HuH-7.5 (cell line): ENCODE measurements around the gene FOXR1.

Source experiments
- DNase-seq: peaks from one replicate; pipeline ENCODE4 v3.0.0; 2011; ENCODE audit warnings: low spot score

FOXR1 gene

GRCh38 chr11:118971646-118972045 is at the start of gene FOXR1:
FOXR1 (plus strand) TSS chr11:118971761; CDS start chr11:118971932, 171 bp downstream.
- DNase-seq = no peak

DNA sequence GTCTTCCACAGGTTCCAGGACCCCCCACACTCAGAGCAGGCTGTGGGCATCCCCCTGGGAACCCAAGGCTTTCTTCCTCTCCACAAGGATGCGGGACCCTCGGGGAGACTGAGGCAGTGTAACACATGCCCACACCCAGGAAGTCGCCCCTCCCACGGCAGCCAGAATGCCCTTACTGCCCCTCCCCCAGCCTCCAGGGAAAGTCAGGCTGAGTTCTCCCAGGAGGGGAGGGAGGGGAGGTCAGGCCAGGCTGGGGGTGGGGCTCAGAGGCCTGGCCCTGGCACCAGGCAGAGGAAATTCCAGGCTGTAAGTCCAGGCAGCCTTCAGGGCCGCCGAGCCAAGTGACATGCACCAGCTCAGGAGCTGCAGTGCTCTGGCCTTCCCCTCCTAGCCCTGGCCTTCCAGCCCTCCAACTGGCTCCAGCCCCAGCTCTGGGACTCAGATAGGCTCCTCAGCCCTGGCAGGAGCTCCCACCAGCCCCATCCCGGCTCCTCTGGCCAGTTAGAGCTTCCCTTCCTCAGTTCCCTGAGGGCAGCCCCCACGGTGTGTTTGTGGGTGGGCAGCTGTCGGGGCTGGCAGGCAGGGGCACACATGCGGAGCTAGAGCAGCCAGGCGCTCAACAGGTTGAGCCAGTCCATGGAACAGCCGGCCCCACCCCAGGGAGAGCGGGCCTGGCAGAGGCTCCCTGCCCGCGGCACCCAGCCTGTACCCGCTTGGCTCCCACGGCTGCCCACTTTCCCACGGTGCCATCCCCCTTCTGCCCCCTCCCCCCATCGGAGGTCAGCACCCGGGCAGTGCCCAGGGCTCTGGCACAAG is 49.4 kb upstream of the FOXR1 start:
- peak; percentile 78 for DNase-seq

DNA sequence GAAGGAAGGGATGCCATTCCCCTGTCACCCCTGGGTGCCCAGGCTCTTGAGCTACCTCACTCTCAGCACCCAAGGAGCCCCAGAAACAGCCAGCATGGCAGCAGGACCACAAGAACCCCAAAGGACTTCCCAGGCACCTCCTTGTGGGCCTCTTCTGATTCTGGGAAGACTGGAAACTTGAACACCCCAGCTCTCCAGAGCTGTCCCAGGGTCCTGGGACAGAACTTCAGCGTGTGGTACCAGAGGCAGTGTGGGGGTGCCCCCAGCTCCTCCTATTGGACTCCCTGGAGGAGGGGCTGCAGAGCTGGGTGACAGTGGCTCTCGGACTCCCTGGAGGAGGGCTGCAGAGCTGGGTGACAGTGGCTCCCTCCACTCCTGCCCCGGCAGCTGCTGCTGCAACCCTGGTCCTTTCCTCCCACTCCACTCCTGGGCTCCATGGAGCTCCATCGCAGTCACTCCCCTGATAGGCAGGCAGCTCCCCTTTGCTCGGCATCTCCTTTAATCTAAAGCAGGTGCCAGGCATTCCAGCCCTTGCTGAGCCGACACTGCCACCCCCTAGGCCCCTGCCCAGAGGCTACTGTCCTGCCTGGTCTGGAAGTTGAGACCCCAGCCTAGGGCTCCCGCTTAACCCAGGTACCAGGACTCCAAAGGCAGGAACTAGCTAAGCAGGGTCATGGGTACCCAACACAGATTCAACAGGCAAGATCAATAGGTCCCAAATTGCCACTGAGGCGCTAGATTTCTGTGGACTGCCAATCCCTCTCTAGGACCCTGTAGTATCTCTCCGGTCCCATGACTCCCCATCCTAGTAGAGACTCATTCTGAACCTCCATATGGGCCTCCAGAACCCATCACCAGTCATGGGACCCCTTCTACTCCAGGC is 48.6 kb upstream of the FOXR1 start:
- no peak for DNase-seq

DNA sequence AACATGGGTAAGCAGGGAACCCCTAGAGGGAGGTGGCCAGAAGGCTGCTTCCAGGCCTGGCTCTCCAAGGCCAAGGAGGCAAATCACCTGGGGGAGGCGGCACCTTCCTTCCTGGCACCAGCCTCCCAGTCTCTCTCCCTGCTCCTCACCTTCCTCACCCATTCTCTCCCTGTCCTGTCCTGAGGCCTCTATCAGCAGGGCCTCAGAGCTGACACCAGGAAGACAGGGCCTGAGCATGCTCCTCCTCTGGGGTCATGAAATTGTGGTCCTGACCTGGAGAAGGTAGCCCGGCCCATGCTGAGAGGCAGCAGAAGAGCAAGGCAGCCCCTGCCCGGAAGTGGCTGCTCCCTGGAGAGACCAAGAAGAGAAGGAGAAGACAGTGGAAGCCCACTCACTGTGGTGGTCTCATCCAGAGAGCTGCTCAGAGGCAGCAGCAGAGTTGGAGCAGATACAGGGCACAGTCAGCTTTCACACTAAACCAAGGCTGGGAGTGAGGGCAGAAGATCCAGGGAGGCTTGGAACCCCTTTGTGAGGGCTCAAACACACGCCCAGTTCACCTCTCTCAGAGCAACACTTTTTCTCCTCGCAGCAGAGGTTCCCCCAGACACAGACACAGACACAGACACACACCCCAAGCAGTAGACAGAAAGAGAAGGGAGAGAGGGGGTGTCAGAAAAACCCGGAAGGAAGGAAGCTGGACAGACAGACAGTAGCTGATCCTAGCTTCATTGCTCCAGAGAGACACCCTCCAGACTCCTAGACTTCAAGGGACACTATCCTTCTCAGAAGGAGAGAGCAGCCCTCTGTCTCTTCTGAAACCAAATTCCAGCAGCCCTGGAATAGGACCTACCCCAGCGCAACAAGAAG is 47.6 kb upstream of the FOXR1 start:
- no peak for DNase-seq

DNA sequence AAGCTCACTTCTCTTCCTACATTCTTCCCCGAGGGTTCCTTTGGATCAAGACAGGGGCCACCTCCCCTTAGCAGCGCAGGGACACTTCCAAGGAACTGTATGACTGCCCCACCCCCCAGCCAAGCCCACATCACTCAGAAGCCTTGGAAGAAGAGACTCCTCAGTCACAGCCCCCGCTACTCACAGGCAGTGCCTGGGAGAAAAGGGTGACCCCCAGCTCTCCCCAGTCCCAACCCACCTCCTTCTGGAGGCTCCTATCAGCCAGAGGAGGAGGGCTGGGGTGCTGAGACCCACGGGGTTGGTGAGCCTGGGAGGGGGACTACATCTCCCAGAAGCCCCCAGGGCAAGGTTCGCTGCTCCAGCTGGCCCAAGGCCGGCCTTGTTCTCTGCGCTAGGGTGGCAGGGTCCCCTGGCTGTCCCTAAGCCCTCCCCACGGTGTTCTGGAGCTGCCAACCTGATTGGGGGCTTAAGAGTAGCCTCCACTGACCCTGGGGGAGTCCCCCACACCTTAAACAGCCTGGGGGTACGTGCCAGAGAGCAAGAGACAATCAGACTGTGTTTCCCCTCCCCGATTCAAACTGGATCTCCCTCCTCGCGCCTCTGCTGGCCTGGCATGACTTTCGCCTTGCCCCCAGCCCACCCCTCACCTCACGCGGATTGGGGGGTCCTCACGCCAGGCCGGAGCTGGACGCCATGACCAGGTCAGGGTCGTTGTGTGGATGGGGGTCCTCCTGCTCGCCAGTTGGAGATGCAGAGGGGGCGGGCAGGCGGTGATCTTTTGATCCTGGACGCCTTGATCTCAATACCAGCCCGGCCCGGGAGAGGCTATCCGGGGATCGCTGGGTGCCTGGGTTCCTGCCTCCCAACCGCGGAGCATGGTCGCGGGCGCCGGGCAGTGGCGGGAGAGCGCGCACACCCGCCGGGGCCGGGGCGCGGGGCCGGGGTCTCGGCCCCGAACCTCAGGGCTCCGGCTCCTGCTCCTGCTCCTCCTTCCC is 46.7 kb upstream of the FOXR1 start:
- peak; percentile 91 for DNase-seq

DNA sequence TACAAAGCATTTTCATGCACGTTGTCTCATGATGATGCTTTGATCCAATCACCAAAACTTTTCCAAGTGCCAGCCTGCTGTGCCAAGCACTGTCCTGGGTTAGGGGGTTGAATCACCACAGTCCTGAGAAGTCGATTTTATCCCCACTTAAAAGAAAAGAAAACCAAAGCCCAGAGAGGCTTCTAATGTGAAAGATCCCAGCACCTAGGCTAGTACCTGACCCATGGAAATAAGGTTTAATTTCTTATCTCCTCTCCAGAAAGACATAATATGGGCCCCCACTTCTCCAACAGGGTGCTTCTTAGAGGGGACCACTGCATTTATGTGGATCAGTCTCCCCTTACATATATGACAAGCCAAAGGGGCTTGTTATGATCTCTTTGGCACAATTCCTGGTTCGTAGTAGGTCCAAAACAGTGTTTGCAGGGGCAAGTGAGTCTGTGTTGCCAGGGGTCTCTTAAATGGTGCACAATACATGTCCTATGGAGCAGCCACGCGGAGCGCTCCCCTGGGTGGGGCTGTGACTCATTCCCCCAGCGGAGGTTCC is 43.9 kb upstream of the FOXR1 start:
- DNase-seq = no peak

DNA sequence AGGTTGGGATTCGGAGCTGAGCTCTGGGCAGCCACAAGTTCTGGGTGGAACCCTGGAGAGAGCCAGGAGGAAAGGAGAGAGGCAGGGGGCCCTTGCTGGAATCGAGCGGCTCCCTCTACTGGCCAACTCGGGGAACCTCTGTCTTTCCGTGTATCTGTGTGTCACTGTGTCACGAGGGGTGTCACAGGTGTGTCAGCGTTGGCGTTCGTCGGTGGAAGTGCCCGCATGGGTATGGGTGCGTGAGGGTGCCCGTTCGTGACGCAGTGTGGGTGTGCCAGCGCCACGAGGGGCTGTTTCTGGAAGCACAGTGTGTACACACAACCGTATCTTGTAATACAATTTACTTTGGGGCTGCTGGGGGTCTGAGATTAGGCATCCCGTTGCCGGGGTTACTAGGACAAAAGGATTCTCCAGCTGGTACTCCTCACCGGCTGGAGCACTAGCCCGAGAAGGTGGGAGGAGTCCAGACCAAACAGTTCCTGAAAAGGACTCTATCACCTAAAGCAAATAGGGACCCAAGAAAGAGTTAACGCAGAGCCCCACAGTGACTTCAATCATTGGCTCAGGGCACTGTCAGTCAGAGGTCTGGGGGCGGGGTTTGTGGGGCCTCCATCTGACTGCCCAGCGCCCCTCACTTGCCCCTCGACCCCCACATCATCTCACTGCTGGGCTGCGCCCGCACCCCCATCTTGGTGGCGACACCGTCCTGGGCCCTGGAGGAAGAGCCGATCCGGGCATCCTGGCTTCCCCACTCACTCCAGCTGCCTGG is 43.3 kb upstream of the FOXR1 start:
- peak; percentile 94 for DNase-seq

GRCh38 chr11:118928870-118929500 is 42.6 kb upstream of the FOXR1 start:
- peak; percentile 55 for DNase-seq

DNA sequence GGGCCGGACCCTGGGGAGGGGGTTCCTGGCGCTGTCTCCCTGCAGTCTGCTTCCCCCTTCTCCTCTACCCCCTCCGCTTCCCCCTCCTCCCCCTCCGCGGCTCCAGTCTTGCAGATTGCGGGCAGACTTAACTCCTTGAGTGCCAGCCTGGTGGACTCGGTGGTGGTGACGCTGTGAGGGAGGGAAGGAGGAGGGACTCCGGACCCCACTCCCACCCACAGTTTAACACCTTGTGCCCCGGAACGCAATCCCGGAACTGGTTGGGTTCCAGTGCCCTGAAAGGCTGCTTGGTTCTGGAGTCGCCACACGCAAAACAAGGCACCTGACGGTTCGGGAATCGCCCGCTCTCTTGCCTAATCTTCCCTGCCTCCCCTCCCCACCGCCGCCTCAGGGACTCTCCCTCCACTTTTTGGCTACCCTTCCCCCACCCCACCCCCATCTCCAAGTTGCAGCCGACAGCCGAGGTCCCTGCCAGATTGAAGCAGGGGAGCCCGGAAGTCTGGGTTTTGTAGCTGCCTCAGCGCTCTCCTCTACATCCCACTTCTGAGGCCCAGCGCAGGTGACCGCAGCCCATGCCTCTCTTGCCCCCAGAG is 42.0 kb upstream of the FOXR1 start:
- peak; percentile 67 for DNase-seq

- DNase-seq = peak; percentile 80
These were observed 41.4 kb upstream of the FOXR1 start for GRCh38 chr11:118930094-118930712.

- no peak for DNase-seq
These were observed 40.0 kb upstream of the FOXR1 start for GRCh38 chr11:118931571-118931970.

GRCh38 chr11:118933486-118933885 is 38.1 kb upstream of the FOXR1 start:
- no peak for DNase-seq

GRCh38 chr11:118935376-118935775 is 36.2 kb upstream of the FOXR1 start:
- no peak for DNase-seq

- DNase-seq = no peak
These were observed 32.8 kb upstream of the FOXR1 start for GRCh38 chr11:118938491-118939403.

- no peak for DNase-seq
These were observed 32.1 kb upstream of the FOXR1 start for GRCh38 chr11:118939404-118939915.

- no peak for DNase-seq
These were observed 31.5 kb upstream of the FOXR1 start for GRCh38 chr11:118939953-118940598.

GRCh38 chr11:118947091-118947490 is 24.5 kb upstream of the FOXR1 start:
- no peak for DNase-seq
